Activated naive CD4-positive, alpha-beta T cell treated with anti-CD3 and anti-CD28 coated beads, Interleukin-2, amount 10 ng/mL, durations not matched to agents 7 days and 5 days (primary cell): ENCODE results near the gene TMEM8B.
"Not testable (repeated sequence)": the region's sequence is repeated elsewhere in the genome, so short reads cannot be mapped to it uniquely, and the experiment has no call there.

ENCODE experiments used
- CTCF ChIA-PET: fragments of 350-600 bp; sonication (Branson Sonifier 250); formaldehyde crosslinking; loops from one replicate; lab custom pipeline; 2021; ENCODE audit warnings: antibody characterized with exemption; lab: Charles Lee
- DNase-seq: peaks from one replicate; pipeline ENCODE4 v3.0.0-alpha.2; 2020
- H3K27ac Mint-ChIP-seq: one replicate; pipeline ENCODE4 v1.8.0; 2021; ENCODE audit warnings: mild to moderate bottlenecking, moderate library complexity, mixed read lengths
- H3K27me3 Mint-ChIP-seq: one replicate; pipeline ENCODE4 v1.8.0; 2021; ENCODE audit warnings: mild to moderate bottlenecking, mixed read lengths
- H3K36me3 Mint-ChIP-seq: one replicate; pipeline ENCODE4 v1.8.0; 2021; ENCODE audit warnings: mixed read lengths
- H3K4me1 Mint-ChIP-seq: one replicate; pipeline ENCODE4 v1.8.0; 2021; ENCODE audit warnings: mixed read lengths
- H3K4me3 Mint-ChIP-seq: one replicate; pipeline ENCODE4 v1.8.0; 2021; ENCODE audit warnings: mild to moderate bottlenecking, moderate library complexity, mixed read lengths
- H3K9me3 Mint-ChIP-seq: one replicate; pipeline ENCODE4 v1.8.0; 2021; ENCODE audit warnings: mixed read lengths

The TMEM8B gene

DNA sequence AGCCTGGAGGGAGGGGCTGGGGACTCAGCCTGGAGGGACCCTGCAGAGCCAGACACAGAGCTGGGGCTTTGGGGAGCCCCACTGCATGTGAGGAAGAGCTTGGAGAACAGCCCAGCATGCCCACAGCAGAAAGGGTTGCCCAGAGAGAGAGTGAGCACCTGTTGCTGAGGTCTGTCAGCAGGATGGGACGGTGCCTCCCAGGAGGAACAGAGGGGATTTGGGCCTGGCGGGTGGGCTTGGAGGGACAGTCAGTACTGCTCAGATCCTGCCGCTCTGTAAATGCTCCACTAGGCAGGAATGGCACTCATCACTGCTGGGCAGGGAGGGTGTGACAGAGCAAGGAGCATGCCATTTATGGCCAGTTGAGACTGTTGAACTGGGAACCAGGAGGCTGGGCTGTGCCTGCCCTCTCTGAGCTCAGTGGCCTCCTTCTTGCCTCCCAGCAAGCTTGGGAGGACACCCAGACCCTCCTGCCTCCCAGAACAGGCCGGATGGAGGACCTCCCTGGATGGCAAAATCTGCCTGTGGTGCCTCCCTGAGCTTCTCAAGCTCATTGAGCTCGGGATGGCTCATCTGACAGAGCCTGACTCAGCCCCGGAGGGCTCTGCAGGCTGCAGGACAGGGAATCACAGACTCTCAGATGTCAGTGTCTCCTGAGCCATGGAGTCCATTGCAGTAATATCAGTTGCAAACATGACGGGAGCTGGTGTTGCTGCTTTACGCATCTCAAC is 76.2 kb downstream of the TMEM8B start:
- no peak for DNase-seq
- no peaks in the 10 kb centered on the region for H3K36me3 Mint-ChIP-seq
- H3K4me3 Mint-ChIP-seq: no peak overlapping the region
- H3K4me1 Mint-ChIP-seq: peaks cover 36% of the 10 kb centered on the region
- H3K27ac Mint-ChIP-seq: no peak overlapping the region
- CTCF ChIA-PET: interaction anchor here (0.7 to 4.5 kb wide), 5 partner anchors 17 to 119 kb away, joined by 3 to 132 read pairs (median 5); no protein-coding TSS in a partner anchor
- H3K9me3 Mint-ChIP-seq: no peaks in the 10 kb centered on the region
- H3K27me3 Mint-ChIP-seq: peaks cover 22% of the 10 kb centered on the region

DNA sequence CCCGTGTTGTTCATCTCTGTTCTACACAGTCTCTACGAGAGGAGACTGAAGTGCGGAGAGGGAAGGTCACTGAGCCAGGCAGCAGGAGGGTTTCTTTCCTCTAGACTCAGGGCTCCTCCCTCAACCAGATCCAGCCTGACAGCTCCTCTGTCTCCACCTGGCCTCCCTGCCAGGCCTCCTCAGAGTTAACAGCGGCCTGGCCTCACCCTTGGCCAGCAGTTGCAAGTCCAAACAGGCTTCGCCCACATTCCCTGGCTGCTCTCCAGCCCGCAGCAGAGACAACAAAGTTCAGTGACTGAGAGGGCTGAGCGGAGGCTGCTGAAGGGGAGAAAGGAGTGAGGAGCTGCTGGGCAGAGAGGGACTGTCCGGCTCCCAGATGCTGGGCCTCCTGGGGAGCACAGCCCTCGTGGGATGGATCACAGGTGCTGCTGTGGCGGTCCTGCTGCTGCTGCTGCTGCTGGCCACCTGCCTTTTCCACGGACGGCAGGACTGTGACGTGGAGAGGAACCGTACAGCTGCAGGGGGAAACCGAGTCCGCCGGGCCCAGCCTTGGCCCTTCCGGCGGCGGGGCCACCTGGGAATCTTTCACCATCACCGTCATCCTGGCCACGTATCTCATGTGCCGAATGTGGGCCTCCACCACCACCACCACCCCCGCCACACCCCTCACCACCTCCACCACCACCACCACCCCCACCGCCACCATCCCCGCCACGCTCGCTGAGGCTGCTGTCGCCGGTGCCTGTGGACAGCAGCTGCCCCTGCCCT is 77.1 kb downstream of the TMEM8B start, which contains the start of gene HRCT1:
HRCT1 (plus strand) TSS at position 291 of the 768 bp plus-strand sequence; CDS start at position 377, 86 bp downstream.
- H3K27me3 Mint-ChIP-seq: peaks cover 22% of the 10 kb centered on the region
- CTCF ChIA-PET: interaction anchor here (1.7 to 4.5 kb wide), 3 partner anchors 16 to 118 kb away, joined by 5 to 132 read pairs (median 44); no protein-coding TSS in a partner anchor
- no peak within 1 kb of the TSS for H3K4me3 Mint-ChIP-seq
- no peaks in the 10 kb centered on the region for H3K9me3 Mint-ChIP-seq
- H3K4me1 Mint-ChIP-seq: peaks cover 44% of the 10 kb centered on the region
- DNase-seq: no peak
- H3K27ac Mint-ChIP-seq: no peak within 1 kb of the TSS
- H3K36me3 Mint-ChIP-seq: peaks cover 2% of the 10 kb centered on the region

DNA sequence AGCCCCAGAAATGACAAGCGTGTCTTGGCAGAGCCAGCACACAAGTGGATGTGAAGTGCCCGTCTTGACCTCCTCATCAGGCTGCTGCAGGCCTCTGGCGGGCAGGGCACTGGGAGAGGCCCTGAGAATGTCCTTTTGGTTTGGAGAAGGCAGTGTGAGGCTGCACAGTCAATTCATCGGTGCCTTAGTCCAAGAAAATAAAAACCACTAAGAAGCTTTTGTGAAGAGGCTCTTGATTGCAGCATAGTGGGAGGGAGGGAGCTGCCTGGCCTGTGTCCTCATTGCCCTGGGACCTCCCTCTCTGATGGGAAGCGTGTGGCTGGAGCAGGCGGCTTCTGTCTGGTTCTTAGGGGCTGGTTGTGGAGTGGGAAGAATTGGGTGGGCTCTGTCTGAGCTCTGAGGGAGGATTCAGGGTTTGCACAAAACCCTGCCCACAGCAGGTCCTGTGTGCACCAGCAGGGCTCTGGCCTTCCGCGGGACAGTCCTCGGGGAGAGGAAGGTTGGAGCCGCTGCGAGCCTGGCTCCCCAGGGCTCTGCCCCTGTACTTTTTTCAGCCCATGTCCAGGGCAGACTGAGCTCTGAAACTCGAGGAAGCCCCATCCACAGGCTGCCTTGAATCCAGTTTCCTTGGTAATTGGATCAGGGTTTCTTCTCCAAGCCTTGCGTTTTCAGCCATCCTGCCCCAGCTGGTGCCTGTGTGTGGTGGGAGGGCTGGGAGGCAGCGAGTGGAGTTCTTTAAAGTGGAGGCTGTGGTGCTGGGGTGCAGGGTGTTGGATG is 78.1 kb downstream of the TMEM8B start:
- H3K4me1 Mint-ChIP-seq: peaks cover 53% of the 10 kb centered on the region
- no peak for DNase-seq
- no peaks in the 10 kb centered on the region for H3K9me3 Mint-ChIP-seq
- H3K27ac Mint-ChIP-seq: no peak overlapping the region
- peaks cover 2% of the 10 kb centered on the region for H3K36me3 Mint-ChIP-seq
- no peak overlapping the region for H3K4me3 Mint-ChIP-seq
- H3K27me3 Mint-ChIP-seq: peaks cover 18% of the 10 kb centered on the region
- CTCF ChIA-PET: interaction anchor here (1.0 to 2.3 kb wide), 2 partner anchors 38 to 116 kb away, joined by 3 to 12 read pairs; no protein-coding TSS in a partner anchor

DNA sequence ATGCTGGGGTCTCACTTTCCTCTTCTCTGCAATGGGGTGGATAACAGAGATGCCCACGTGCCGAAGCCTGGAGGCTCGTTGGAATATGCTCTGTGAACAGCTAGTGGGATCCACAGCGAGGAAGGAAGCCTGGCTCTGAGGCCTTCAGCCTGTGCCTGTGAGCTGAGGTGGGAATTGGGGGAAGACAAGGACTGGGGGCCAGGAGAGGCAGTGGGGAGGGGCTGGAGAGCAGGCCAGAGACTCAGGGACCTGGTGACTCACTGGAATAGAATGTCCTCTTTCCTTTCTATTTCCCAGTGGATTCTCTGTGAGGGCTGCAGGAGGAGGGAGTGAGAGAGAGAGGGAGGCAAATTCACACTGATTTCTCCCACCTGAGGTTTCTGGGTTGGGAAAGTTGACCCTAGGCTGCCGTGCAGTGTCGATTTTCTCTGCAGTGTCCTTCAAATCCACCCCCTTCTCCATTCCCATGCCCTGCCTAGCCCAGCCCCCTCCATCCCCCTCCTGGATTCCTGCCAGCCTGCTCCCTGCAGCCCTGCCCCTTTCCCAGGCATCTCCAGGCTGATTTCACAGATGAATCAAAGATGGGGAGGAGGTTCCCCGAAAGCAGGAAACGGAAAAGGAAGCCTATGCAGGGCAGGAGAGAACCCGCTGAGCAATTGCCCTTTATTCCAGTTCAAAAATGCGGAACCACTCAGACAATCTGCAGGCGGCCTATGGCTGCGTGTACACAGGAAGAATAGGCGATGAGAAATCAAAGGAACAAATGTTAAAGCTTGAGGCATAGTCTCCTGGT is 78.9 kb downstream of the TMEM8B start:
- CTCF ChIA-PET: interaction anchor here (2.3 kb wide), 1 partner anchor 37 kb away, joined by 12 read pairs; no protein-coding TSS in a partner anchor
- Mint-ChIP-seq H3K9me3 (no peaks in the 10 kb centered on the region), H3K4me1 (peaks cover 57% of the 10 kb centered on the region), H3K36me3 (peaks cover 2% of the 10 kb centered on the region), H3K4me3 (no peak overlapping the region), H3K27ac (peak overlapping the region; percentile 55), H3K27me3 (peaks cover 18% of the 10 kb centered on the region)
- no peak for DNase-seq

DNA sequence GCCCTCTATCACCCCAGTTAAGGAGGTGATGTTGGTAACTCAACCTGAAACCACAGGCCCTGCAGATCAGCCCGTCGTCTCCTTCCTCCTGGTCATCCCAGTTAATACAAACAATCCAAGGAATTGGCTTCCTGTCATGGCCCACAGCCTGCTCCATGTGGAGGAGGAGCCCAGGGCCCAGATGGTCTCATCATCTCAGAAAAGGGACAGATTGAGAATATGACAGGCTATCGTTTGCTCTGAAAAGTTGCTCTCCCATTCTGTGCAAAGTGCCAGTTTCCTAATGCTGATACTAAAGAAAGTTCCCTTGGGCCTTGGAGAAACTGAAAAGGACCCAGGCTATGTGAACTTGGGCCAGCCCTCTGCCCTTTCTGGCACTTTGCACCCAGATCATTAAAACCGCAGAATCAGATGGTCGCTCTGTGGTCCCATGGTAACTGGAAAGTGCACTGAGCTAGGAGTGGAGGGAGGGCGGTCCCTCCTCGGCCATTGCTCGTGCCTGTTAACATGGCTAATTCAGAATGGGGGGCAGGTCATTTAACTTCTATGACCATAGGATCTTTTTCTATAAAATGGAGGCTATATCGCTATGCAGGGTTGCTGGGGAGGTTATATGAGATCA is 79.6 kb downstream of the TMEM8B start:
- H3K27ac Mint-ChIP-seq: peak overlapping the region; percentile 64
- no peak overlapping the region for H3K4me3 Mint-ChIP-seq
- no peaks in the 10 kb centered on the region for H3K9me3 Mint-ChIP-seq
- H3K36me3 Mint-ChIP-seq: peaks cover 2% of the 10 kb centered on the region
- peaks cover 18% of the 10 kb centered on the region for H3K27me3 Mint-ChIP-seq
- CTCF ChIA-PET: interaction anchor here (2.3 kb wide), 1 partner anchor 37 kb away, joined by 12 read pairs; no protein-coding TSS in a partner anchor
- H3K4me1 Mint-ChIP-seq: peaks cover 53% of the 10 kb centered on the region
- no peak for DNase-seq

DNA sequence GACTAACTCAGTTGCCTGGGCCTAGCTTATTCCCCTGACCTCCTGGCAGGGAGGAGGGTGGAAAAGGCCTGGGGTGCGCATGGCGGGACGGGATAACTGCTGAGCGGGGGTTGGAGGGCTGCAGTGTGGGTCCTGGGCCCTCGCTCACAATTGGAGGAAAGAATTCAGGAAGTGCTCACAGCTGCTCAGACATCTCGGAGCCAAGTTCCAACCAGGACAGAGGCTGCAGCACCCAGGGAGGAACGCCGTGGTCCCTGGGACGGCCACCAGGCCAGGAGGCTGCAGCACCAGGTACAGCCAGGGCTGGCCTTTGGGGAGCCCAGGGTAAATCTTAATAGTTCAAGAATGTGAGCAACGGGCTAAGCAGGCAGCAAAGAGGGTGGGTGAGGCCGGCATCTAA is 80.2 kb downstream of the TMEM8B start, which contains the start of gene SPAAR:
SPAAR (plus strand) TSS at position 217 of the 400 bp plus-strand sequence. CDS start 974 bp downstream, outside the sequence.
- no peak for DNase-seq
- CTCF ChIA-PET: interaction anchor here (4.7 kb wide), 1 partner anchor 36 kb away, joined by 35 read pairs; no protein-coding TSS in a partner anchor
- Mint-ChIP-seq H3K27ac (peak within 1 kb of the TSS; percentile 96), H3K36me3 (peaks cover 2% of the 10 kb centered on the region), H3K9me3 (no peaks in the 10 kb centered on the region), H3K27me3 (peaks cover 18% of the 10 kb centered on the region), H3K4me3 (no peak within 1 kb of the TSS), H3K4me1 (peaks cover 53% of the 10 kb centered on the region)

DNA sequence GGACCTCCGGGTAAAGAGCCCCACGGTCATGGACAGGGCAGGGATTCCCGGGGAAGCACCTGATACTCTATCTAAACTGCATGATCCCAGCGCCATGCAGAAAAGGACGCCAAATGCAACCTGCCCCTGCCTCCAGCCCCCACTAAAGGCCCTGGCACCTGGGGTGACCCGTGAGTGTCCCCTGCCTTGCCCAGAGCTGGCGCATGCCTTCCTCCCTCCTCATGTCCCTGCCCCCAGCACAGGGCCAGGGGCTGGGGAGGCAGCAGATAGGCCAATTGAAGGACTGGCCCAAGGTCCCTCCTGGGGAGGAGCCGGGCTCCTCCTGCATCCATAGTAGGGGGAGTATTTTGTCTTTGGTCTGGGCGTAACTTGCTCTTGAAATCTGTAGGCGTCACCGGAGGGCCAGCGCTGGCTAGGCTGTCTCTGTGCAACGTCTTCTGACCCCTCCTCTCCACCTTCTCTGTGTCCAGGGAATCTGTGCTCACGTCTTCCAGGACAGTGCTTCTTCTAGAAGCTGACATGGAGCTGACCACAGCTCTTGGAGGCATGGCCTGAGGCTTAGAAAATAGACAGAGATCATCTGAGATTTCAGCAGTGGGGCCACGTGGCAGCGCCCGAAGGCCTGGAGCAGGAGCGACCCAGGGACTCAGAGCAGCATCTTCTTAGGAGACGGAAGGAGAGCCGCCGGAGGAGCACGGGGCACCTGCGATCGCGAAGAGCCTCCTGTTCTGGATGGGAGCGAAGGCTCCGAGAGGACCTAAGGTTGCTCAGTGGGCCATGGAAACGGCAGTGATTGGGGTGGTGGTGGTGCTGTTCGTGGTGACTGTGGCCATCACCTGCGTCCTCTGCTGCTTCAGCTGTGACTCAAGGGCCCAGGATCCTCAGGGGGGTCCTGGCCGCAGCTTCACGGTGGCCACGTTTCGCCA is 80.9 kb downstream of the TMEM8B start:
- Mint-ChIP-seq H3K4me1 (peaks cover 53% of the 10 kb centered on the region), H3K27ac (peak overlapping the region; percentile 96), H3K4me3 (no peak overlapping the region), H3K36me3 (peaks cover 2% of the 10 kb centered on the region), H3K27me3 (peaks cover 13% of the 10 kb centered on the region), H3K9me3 (no peaks in the 10 kb centered on the region)
- no peak for DNase-seq
- CTCF ChIA-PET: interaction anchor here (1.0 to 4.7 kb wide), 7 partner anchors 10 to 99 kb away, joined by 3 to 35 read pairs (median 6); no protein-coding TSS in a partner anchor

DNA sequence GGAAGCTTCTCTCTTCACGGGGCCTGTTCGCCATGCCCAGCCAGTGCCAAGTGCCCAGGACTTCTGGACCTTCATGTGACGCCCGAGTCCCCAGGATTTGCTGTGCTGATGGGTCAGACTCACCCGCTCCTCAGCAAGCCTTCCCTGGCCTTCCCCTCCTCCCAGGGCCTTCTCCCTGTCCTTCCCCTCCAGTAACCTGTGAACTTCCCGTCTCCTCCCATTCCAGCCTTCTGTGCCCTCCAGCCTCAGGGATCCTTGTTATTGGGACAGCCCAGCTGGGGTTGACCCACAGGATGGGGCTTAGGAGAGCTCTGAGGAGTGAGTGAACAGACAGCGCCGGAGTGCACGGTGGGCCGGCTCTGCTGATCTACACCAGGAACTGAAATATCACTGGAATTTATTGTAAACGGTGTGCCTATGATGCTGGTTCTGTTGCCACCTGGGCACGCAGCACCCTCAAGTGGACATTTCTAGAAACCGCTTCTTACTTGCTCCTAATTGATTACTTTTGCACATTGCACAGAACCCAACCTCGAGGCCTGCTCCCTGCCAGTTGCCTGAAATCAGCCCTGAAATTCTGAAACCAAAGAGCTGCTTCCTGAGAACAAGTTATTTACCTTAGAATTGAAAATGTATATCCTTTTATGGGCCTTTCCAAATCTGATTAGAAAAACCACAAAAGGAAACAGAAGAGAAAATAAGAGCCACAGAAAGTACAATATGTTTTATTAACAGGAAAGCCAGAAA is 81.8 kb downstream of the TMEM8B start:
- no peaks in the 10 kb centered on the region for H3K9me3 Mint-ChIP-seq

DNA sequence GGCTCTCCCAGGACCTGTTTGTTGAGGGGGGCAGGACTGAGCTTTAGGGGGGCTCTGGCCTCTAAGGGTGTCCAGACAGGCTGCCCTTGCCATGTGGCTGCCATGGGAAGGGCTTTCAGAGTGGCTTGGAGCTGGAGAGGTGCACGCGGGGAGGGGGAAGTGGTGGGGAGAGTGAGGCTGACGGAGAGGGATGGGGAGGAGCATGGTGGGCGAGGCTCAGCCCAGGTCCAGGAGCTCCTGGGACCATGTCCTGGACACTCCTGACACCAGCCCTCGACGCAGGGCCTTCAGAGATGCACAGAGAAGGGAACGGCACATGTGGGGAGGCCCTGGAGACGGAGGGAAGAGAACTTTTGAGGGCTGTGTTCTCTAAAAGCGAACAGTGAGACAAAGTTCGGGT is 82.7 kb downstream of the TMEM8B start:
- H3K4me1 Mint-ChIP-seq: peaks cover 52% of the 10 kb centered on the region
- no peak for DNase-seq
- H3K36me3 Mint-ChIP-seq: peaks cover 2% of the 10 kb centered on the region
- H3K9me3 Mint-ChIP-seq: no peaks in the 10 kb centered on the region
- CTCF ChIA-PET: interaction anchor here (0.7 to 4.7 kb wide), 11 partner anchors 8 to 89 kb away, joined by 3 to 35 read pairs (median 4); no protein-coding TSS in a partner anchor
- H3K27ac Mint-ChIP-seq: no peak overlapping the region
- H3K27me3 Mint-ChIP-seq: no peaks in the 10 kb centered on the region
- no peak overlapping the region for H3K4me3 Mint-ChIP-seq

More for the DNA sequence above, 81.8 kb downstream of the TMEM8B start:
- Mint-ChIP-seq H3K4me1 (peaks cover 53% of the 10 kb centered on the region), H3K27me3 (peaks cover 4% of the 10 kb centered on the region), H3K4me3 (peak overlapping the region; percentile 44), H3K27ac (peak overlapping the region; percentile 96), H3K36me3 (peaks cover 2% of the 10 kb centered on the region)
- CTCF ChIA-PET: interaction anchor here (0.7 to 4.7 kb wide), 11 partner anchors 9 to 99 kb away, joined by 3 to 35 read pairs (median 4); no protein-coding TSS in a partner anchor
- DNase-seq: peak; percentile 72

DNA sequence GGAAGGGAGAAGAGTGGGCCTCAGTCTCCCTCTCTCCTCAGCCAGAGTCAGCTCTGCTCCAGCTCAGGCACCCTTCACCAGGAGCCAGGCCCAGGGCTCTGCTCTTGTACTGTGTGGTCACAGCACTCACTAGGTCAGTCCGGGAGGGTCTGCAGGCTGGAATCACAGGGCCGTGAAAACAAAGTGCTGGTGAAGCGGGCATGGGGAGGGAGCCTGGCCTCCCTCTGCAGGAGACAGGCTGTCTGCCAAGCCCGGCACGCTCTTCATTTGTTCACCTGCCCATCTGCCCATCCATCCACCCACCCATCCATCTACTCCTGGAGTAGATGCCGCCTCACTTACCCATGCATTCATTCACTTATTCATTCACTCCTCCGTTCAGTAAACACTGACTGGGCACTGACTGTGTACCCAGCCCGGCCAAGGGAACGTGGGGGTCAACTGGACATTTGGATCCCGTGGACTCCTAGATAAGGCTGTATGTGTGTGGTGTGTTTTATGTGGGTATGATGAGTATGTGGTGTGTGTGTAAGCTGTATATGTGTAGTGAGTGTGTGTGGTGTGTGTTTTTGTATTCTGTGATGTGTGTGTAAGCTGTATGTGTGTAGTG is 83.9 kb downstream of the TMEM8B start:
- Mint-ChIP-seq H3K27me3 (no peaks in the 10 kb centered on the region), H3K9me3 (no peaks in the 10 kb centered on the region), H3K36me3 (peaks cover 2% of the 10 kb centered on the region), H3K4me1 (peaks cover 41% of the 10 kb centered on the region), H3K27ac (no peak overlapping the region), H3K4me3 (no peak overlapping the region)
- CTCF ChIA-PET: interaction anchor here (0.5 to 4.7 kb wide), 6 partner anchors 7 to 623 kb away, joined by 3 to 35 read pairs (median 6); no protein-coding TSS in a partner anchor
- DNase-seq: no peak

DNA sequence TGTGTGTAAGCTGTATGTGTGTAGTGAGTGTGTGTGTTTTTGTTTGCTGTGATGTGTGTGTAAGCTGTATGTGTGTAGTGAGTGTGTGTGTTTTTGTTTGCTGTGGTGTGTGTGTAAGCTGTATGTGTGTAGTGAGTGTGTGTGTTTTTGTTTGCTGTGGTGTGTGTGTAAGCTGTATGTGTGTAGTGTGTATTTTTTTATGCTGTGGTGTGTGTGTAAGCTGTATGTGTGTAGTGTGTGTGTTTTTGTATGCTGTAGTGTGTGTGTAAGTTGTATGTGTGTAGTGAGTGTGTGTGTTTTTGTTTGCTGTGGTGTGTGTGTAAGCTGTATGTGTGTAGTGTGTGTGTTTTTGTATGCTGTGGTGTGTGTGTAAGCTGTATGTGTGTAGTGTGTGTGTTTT is 84.4 kb downstream of the TMEM8B start:
- H3K4me3 Mint-ChIP-seq, H3K27ac Mint-ChIP-seq, H3K27me3 Mint-ChIP-seq, H3K36me3 Mint-ChIP-seq, DNase-seq, H3K9me3 Mint-ChIP-seq: not testable (repeated sequence)
- H3K4me1 Mint-ChIP-seq: peaks cover 35% of the 10 kb centered on the region
- CTCF ChIA-PET: interaction anchor here (0.5 to 4.7 kb wide), 4 partner anchors 10 to 623 kb away, joined by 3 to 35 read pairs (median 3); no protein-coding TSS in a partner anchor
